Measurements from ENCODE around the gene NUDT8.
"Not testable (repeated sequence)": the region's sequence is repeated elsewhere in the genome, so short reads cannot be mapped to it uniquely, and the experiment has no call there.

The NUDT8 gene

GRCh38 chr11:67641338-67642172, 11.8 kb upstream of the NUDT8 start:
- DNase-seq, result no peak

GRCh38 chr11:67640758-67641337, 11.1 kb upstream of the NUDT8 start:
- DNase-seq, result no peak

- DNase-seq, result no peak
Measured at GRCh38 chr11:67640021-67640757, 10.5 kb upstream of the NUDT8 start.

DNA sequence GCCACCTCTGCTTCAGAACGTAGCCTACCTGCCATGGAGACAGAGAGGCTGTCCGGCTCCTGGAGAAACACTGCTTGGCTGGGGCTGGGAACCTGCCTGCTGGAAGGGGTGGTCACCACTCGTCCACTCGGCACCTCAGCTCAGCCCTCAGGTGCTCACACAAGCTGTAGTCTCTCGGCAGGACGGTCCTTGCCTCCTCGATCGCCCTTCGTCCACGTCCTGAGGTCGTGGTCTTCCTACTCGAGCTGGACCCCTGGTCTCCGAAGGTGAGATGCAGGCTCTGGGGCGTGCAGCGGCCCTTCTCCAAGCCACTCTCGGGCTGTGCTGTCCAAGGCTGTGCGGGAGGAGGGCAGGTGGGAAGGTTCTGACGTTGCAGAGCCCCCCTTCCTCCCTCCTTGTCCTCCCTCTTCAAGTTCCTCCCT, 9.7 kb upstream of the NUDT8 start, which contains the start of gene TBX10:
TSS of gene TBX10 (minus strand) at position 326 of the 422 bp plus-strand sequence. CDS start at position 35, 291 bp downstream.
- DNase-seq, result no peak

GRCh38 chr11:67638535-67639437, 9.0 kb upstream of the NUDT8 start:
- DNase-seq, result no peak

GRCh38 chr11:67637441-67637840, 7.7 kb upstream of the NUDT8 start:
- DNase-seq, result not testable (repeated sequence)

DNA sequence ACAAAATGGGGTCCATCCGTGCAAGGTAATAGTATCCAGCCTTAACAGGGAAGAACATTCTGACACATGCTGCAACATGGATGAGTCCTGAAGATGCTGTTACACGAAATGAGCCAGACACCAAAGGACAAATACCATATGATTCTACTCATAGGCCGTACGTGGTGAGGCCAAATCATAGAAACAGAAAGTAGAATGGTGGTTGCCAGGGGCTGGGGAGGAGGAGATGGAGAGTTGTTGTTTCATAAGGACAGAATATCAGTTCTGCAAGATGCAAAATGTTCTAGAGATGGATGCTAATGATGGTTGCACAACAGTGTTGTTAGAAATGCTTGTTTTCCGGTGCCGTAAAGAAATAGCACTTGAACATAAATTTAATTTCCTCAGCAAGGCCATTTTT, 7.2 kb upstream of the NUDT8 start:
- DNase-seq, result no peak

DNA sequence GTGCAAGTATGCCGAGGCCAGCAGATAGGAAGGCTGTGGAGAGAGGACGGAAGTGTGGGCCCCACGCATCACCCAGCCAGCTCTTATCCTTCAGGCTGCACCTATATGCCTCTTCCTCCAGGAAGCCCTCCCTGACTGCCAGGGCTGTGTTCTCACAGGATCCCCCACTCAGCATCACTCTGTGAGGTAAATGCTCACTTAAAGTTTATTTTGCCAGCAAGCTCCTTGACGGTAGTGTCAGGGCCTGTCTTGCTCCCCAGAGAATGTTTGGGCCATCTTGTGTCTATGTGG, 5.4 kb upstream of the NUDT8 start:
- no peak for DNase-seq

DNA sequence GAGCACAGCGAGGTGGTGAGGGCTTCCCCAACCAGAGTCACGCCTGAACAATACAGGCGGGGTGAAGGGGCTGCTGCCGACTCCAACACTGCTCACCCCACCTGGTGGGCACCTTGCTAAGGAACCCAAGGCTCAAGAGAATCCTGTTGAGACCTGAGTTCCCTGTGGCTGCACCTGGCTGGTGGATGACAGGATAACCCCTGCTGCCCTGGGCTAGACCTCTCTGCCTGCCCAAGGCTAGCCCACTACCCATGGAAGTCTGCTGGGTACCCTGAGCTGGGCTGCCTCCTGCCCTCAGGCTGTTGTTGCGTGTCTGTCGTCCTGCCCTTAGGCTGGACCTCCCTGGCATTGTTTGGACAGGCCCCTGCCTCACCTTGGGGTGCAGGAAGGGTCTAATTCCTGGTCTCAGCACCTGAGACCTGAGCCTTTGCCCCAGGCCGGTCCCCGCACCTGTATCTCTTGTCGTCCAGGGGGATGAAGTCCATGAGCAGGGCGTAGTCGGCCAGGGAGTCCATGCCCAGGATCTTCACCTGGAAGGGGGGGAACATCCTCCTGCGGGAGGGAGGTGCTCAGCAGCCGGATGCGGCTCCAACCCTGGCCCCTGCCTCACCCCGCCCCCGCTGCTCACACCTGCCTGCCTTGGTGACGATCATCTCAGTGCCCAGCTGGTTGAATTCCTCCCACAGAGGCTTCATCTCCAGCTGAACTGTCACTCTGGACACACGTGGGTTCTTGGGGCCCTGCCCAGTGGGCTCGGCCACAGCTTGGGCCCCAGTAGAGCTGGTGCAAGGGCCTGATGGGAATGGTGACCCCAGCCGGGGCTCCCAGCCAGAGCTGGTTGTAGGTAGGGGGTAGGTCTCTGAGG, 4.9 kb upstream of the NUDT8 start:
- DNase-seq, result no peak

DNA sequence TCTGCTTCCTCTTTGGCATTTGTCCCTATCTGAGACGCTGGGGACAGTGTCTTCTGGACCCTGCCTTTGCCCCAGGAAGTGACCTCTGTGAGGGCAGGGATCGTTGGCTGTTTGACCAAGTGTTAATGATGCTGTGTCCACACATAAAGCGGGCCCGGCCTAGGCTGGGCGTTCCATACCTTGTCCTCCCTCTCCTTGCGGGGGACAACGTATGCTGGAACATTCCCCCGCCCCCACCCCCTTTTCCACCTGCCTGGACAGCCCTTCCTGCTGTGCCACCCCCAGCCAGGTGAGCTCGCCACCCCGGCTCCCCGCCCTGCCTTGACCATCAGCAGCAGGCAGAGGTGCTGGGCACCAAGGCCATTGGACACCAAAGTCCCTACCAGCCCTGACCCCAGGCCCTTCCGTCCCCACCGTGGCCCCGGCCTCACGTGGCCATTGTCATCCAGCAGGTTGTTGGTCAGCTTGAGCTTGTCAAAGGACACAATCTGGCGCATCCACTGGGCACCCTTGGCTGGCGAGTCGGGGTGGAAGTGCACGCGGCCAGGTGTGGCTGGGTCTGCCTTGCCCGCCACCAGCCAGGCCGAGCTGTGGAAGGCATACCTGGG, 4.1 kb upstream of the NUDT8 start:
- DNase-seq, result no peak

DNA sequence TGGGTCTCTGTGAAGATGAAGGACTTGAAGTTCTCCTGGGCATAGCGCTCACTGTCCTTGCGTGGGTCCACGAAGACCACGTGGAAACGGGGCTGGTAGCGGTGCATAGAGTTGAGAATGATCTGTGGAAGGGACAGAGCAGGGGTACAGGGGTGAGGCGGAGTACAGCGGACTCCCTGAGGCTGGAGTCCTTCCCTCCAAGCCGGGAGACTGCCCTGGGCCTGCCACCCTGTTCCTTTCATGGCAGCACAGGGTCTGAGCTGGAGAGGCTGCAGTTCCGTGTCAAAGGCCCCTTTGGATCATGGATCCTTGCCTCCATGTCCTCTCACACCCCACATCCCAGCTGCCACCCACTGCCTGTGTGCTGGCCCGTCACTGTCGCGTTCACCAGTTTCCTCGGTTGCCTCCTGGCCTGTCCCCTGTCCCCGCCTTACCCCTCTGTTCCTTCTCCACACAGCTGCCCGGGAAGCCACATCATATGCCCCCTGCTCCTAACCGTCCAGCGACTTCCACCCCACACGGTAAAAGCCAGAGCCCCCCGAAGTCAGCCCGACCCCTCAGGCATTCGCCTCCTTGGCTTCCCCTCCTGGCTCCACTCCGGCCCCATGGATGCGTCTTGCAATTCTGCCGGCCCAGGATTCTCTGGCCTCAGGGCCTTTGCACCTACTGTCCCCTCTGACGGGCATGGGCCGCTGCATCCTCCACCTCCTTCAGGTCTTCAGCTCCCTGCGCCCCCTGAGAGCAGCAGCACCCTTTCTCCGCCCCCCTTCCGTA, 3.4 kb upstream of the NUDT8 start:
- no peak for DNase-seq

DNA sequence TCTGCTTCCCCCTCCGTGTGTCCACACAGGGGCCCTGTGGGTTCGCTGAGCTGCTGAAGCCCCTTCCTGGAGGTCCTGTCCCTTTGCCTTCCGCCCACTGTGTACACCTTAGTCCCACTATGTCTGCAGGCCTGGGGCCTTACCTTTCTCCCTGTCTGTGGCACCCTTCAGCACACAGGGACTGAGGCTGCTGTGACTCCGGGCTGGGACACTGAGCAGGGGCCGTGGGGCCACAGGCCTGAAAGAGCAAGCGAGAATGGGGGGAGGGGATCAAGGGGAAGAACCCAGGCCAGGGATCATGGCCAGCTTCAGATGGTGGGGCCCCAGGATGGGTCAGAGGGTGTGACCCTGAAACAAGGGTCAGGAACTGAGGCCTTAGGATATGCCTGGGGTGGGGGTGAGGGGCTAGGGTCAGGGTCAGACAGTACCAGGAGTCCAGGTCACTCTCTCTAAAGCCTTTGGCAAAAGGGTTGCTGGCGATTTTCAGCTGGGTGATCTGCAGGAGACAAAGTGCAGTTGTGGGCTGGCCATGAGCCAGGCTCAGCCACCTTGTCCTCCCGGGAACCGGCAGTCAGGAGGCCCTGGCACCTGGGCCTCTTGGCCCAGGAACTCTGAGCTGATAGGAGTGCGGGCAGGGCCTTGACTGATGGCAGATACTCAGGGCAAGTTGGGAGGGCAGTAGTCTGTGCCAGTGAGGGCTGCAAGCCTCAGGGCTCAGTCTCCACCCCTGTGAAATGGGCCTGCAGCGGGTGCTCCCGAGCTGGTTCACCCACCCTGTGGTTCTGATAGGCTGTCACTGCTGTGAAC, 2.6 kb upstream of the NUDT8 start:
- no peak for DNase-seq

GRCh38 chr11:67631853-67632174, 2.1 kb upstream of the NUDT8 start:
- DNase-seq, result no peak

DNA sequence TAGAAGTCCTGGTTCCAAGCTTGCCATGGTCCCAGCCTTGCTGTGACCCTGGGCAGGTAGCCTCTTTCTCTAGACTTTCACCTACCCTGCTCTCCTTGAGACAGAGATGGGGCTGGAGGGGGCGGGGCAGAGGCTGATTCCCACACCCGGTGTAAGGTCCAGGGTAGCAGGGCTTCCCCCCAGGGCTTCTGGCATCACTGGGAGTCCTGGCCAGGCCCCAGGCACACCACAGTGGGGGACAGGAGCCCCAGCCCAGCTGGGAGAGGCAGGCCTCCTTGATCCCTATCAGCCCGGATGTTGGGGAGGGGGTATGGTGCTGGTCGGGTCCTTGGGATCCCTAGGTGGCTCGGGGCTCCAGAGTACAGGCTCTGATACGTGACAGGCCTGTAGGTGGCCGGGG, 1.7 kb upstream of the NUDT8 start:
- no peak for DNase-seq

- no peak for DNase-seq
Measured at GRCh38 chr11:67630943-67631331, 1.2 kb upstream of the NUDT8 start.

- peak; percentile 94 for DNase-seq
Measured at GRCh38 chr11:67630228-67630942, 648 bp upstream of the NUDT8 start.

GRCh38 chr11:67628710-67629385, 889 bp downstream of the NUDT8 start:
- no peak for DNase-seq

DNA sequence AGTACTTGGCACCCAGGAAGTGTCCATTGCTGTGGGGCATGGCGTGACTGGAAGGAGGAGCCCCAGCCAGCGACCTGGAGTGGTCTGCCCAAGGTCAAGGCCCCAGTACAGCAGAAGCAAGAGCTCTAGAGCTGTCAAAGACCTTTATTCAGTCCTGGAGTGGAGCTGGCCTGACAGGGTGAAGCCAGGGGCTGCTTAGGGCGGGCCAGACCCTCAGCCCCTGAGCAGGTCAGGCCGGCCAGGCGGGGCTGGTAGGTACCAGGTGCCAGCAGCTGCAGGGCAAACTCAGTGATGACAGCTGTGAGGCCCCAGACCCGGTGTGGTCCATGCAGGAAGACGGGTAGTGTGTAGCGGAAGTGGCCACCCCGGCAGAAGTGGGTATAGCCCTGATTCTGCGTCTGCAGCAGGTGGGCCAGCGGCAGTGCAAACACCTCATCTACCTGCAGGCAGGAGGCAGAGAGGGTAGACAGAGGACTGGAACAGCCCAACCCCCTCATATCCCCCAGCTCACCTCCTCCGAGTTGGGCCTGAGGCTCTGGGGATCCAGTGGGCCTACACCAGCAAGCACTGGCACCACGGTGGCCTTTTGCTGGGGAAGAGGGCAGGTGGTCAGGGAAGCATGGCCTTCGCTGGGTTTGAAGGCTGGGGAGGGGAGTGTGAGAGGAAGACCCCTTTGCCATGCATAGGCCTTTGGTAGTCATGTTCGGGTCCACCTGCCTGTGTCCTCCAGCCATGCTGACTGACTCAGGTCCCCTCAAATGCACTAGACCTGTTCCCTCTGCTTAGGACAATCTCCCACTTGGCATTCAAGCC, 1.7 kb downstream of the NUDT8 start:
- no peak for DNase-seq
